Dedifferentiated amniotic fluid mesenchymal stem cell (primary cell): ENCODE results near the gene PIEZO1.
A peak's percentile ranks its signal among the peaks of the same experiment; 100 is the strongest.

Source experiments
- DNase-seq: peaks from one replicate; pipeline ENCODE4 v3.0.0-alpha.2; 2016; ENCODE audit errors: extremely low spot score

Gene PIEZO1

GRCh38 chr16:88737298-88738150 is 47.5 kb downstream of the PIEZO1 start:
- peak; percentile 21 for DNase-seq

GRCh38 chr16:88736496-88736895 is 48.5 kb downstream of the PIEZO1 start:
- no peak for DNase-seq

- no peak for DNase-seq
These were observed 48.9 kb downstream of the PIEZO1 start for GRCh38 chr16:88736088-88736487.

- no peak for DNase-seq
These were observed 49.4 kb downstream of the PIEZO1 start for GRCh38 chr16:88735616-88736015.

- DNase-seq: no peak
These were observed 49.9 kb downstream of the PIEZO1 start for GRCh38 chr16:88735121-88735520.

GRCh38 chr16:88734361-88734728 is 50.7 kb downstream of the PIEZO1 start:
- DNase-seq: no peak

- no peak for DNase-seq
These were observed 51.2 kb downstream of the PIEZO1 start for GRCh38 chr16:88733630-88734360.

GRCh38 chr16:88732961-88733294 is 52.1 kb downstream of the PIEZO1 start:
- DNase-seq: no peak

GRCh38 chr16:88732172-88732960 is 52.7 kb downstream of the PIEZO1 start:
- no peak for DNase-seq

- no peak for DNase-seq
These were observed 53.3 kb downstream of the PIEZO1 start for GRCh38 chr16:88731699-88732098.

- DNase-seq: no peak
These were observed 54.1 kb downstream of the PIEZO1 start for GRCh38 chr16:88730632-88731607.

GRCh38 chr16:88727871-88728270 is 57.1 kb downstream of the PIEZO1 start:
- DNase-seq: no peak

- no peak for DNase-seq
These were observed 58.0 kb downstream of the PIEZO1 start for GRCh38 chr16:88726981-88727380.

- no peak for DNase-seq
These were observed 58.6 kb downstream of the PIEZO1 start for GRCh38 chr16:88726408-88726749.

- no peak for DNase-seq
These were observed 59.2 kb downstream of the PIEZO1 start for GRCh38 chr16:88725609-88726407.

- no peak for DNase-seq
These were observed 60.0 kb downstream of the PIEZO1 start for GRCh38 chr16:88724855-88725555.

- DNase-seq: no peak
These were observed 61.1 kb downstream of the PIEZO1 start for GRCh38 chr16:88723911-88724310.

- no peak for DNase-seq
These were observed 61.5 kb downstream of the PIEZO1 start for GRCh38 chr16:88723507-88723887.

- DNase-seq: no peak
These were observed 62.1 kb downstream of the PIEZO1 start for GRCh38 chr16:88722784-88723506.
